A673 (cell line): ENCODE measurements around the gene AHDC1. TPM values are rescaled to one million over a fixed set of nuclear protein-coding genes. Genes with fewer than 3 reads are reported as not detected.
A peak's percentile ranks its signal among the peaks of the same experiment; 100 is the strongest.

Source experiments
- BruUV-seq: library from RNA; stranded (reverse); fragments of 400-500 nt; replicated peaks from 2 replicates; lab custom pipeline; 2021; lab: Mats Ljungman, UMichigan
- CTCF ChIA-PET: fragments of 300-600 bp; sonication (Branson Sonifier 250); formaldehyde crosslinking; loops from one replicate; lab custom pipeline; 2022; ENCODE audit warnings: antibody characterized with exemption; lab: Charles Lee
- POLR2A ChIA-PET: fragments of 300-600 bp; sonication (Branson Sonifier 250); formaldehyde crosslinking; loops from one replicate; lab custom pipeline; 2022; ENCODE audit warnings: antibody characterized with exemption; ENCODE audit not compliant: low non-redundant PET; lab: Charles Lee
- DNase-seq: peaks from one replicate; pipeline ENCODE4 v3.0.0-alpha.2; 2015; ENCODE audit warnings: low spot score
- H3K27ac ChIP-seq: fragments of 200-600 bp; sonication (generic); 2 replicates; pipeline ENCODE4 v1.5.1; 2016; ENCODE audit warnings: mixed run types, low read depth, mild to moderate bottlenecking, mixed read lengths, antibody characterized with exemption, low read length; ENCODE audit not compliant: poor library complexity, severe bottlenecking
- H3K27me3 ChIP-seq: fragments of 200-600 bp; sonication (generic); replicated peaks from 2 replicates; pipeline ENCODE4 v1.6.1; 2017; ENCODE audit warnings: mixed run types, low read depth, mild to moderate bottlenecking, mixed read lengths, antibody characterized with exemption, low read length; ENCODE audit not compliant: insufficient read depth, poor library complexity
- H3K36me3 ChIP-seq: fragments of 200-600 bp; sonication (generic); 2 replicates; pipeline ENCODE4 v1.6.1; 2016; ENCODE audit warnings: mixed run types, mild to moderate bottlenecking, mixed read lengths, antibody characterized with exemption, low read length; ENCODE audit not compliant: insufficient read depth, poor library complexity, severe bottlenecking
- H3K4me1 ChIP-seq: fragments of 200-600 bp; sonication (generic); 2 replicates; pipeline ENCODE4 v1.6.1; 2017; ENCODE audit warnings: mixed run types, mild to moderate bottlenecking, mixed read lengths, antibody characterized with exemption, low read length; ENCODE audit not compliant: insufficient read depth, poor library complexity, severe bottlenecking
- H3K4me3 ChIP-seq: fragments of 200-600 bp; sonication (generic); 2 replicates; pipeline ENCODE4 v1.5.1; 2016; ENCODE audit warnings: low read depth, mixed run types, mild to moderate bottlenecking, mixed read lengths, low read length; ENCODE audit not compliant: poor library complexity, severe bottlenecking
- H3K9me3 ChIP-seq: fragments of 200-600 bp; sonication (generic); 2 replicates; pipeline ENCODE4 v1.6.1; 2016; ENCODE audit warnings: mixed run types, low read depth, mild to moderate bottlenecking, mixed read lengths, antibody characterized with exemption, low read length; ENCODE audit not compliant: poor library complexity, severe bottlenecking
- CTCF ChIP-seq: fragments of 300-800, 200-600 bp; sonication (generic); conservative IDR thresholded peaks from 2 replicates; pipeline ENCODE4 v1.5.1; 2017; ENCODE audit warnings: low read depth, mild to moderate bottlenecking, antibody characterized with exemption, low read length, moderate library complexity, mixed read lengths
- EZH2 ChIP-seq: fragments of 200-600 bp; sonication (generic); IDR thresholded peaks from 2 replicates; pipeline ENCODE4 v1.6.1; 2017; ENCODE audit warnings: borderline replicate concordance, low read depth, mild to moderate bottlenecking, mixed read lengths, antibody characterized with exemption, low read length; ENCODE audit not compliant: poor library complexity, severe bottlenecking
- intact Hi-C: fragments of 100-400 bp; cut with micrococcal nuclease; formaldehyde crosslinking; loops from one replicate; pipeline ENCODE4 v1.10.0; 2022; ENCODE audit not compliant: unreplicated experiment
- total RNA-seq: library from RNA; stranded (reverse); gene quantifications from 2 replicates; pipeline ENCODE4 v1.2.3, GENCODE V29; 2021

AHDC1 gene
- total RNA-seq, 1 experiment from 2014 or later, result 33.2 TPM

GRCh38 chr1:27566462-27567145, 37.3 kb downstream of the AHDC1 start:
- intact Hi-C loops, result no loop called here

GRCh38 chr1:27564710-27565649, 39.0 kb downstream of the AHDC1 start:
- TF ChIP-seq EZH2 (no peak), CTCF (no peak)
- Histone ChIP-seq H3K36me3 (no peaks in the 10 kb centered on the region), H3K27ac (no peak overlapping the region), H3K4me1 (peaks cover 47% of the 10 kb centered on the region), H3K9me3 (no peaks in the 10 kb centered on the region), H3K4me3 (no peak overlapping the region), H3K27me3 (no peaks in the 10 kb centered on the region)
- intact Hi-C loops, result no loop called here
- ChIA-PET CTCF (interaction anchor here (4.1 kb wide), 1 partner anchor 7 kb away, joined by 33 read pairs; no protein-coding TSS in a partner anchor), POLR2A (no interaction called here)
- no peak for DNase-seq
- BruUV-seq, result no TSS peak

More at GRCh38 chr1:27566462-27567145, 37.3 kb downstream of the AHDC1 start:
- H3K9me3 ChIP-seq, result no peaks in the 10 kb centered on the region
- no TSS peak for BruUV-seq
- ChIA-PET CTCF (interaction anchor here (3.3 to 4.1 kb wide), 2 partner anchors 9 to 40 kb away, joined by 11 to 33 read pairs; no protein-coding TSS in a partner anchor), POLR2A (no interaction called here)
- H3K27me3 ChIP-seq, result no peaks in the 10 kb centered on the region
- H3K36me3 ChIP-seq, result no peaks in the 10 kb centered on the region
- H3K27ac ChIP-seq, result peak overlapping the region; percentile 47
- TF ChIP-seq EZH2, result no peak
- no peak for TF ChIP-seq CTCF
- no peak for DNase-seq
- peaks cover 31% of the 10 kb centered on the region for H3K4me1 ChIP-seq
- H3K4me3 ChIP-seq, result no peak overlapping the region

- no peaks in the 10 kb centered on the region for H3K9me3 ChIP-seq
- ChIA-PET POLR2A (no interaction called here), CTCF (no interaction called here)
- no peak for TF ChIP-seq EZH2
- no peak for TF ChIP-seq CTCF
- H3K27ac ChIP-seq, result peak overlapping the region; percentile 41
- DNase-seq, result no peak
- intact Hi-C loops, result no loop called here
- no peaks in the 10 kb centered on the region for H3K36me3 ChIP-seq
- BruUV-seq, result no TSS peak
- H3K4me3 ChIP-seq, result no peak overlapping the region
- H3K27me3 ChIP-seq, result no peaks in the 10 kb centered on the region
- peaks cover 58% of the 10 kb centered on the region for H3K4me1 ChIP-seq
Observed at GRCh38 chr1:27563591-27564471, 40.1 kb downstream of the AHDC1 start.
